GM18868 (cell line): ENCODE results near the gene FOXD1.

Source experiments
- ATAC-seq: cut with Tn5 transposase; IDR thresholded peaks from one replicate; pipeline ENCODE4 v1.9.1; 2021; ENCODE audit warnings: mild to moderate bottlenecking, moderate library complexity; ENCODE audit not compliant: unreplicated experiment

The FOXD1 gene

DNA sequence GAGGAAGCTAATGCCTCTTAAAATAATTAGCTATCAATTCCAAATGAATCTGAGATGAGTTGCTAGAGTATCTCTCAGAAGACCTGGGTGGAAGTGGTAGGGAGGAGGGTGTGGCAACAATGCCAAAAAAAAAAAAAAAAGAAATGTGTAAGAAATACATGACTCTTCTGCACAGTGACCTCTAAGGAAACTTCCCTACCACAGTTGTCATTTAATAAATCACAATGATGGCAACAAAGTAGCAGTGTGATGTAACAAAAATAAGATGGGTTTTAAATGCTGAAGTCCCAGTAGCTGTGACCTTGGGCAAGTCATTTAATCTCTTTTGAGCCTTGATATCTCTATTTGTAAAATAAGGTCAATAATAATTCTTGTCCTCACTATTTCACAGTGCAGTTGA is 7.2 kb downstream of the FOXD1 start:
- no peak for ATAC-seq

DNA sequence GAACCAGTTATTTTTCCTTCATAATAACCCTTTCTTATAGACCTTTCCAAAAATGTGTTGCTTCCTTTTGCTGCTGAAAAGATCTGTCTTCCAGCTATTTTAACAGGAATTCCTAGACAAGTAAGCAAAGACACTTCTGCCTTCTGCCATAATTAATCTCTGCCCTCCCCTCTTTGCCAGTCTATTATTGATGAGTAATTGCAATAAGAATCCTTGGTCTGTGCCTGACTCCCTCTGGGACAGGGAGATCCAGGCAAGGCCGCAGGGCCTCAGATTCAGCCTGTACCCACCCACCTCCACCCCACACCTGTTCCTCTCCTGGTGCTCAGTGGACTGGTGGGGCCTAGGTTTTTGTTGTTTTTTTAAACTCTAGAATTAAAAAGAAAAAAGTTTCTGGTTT is 8.3 kb downstream of the FOXD1 start:
- no peak for ATAC-seq

DNA sequence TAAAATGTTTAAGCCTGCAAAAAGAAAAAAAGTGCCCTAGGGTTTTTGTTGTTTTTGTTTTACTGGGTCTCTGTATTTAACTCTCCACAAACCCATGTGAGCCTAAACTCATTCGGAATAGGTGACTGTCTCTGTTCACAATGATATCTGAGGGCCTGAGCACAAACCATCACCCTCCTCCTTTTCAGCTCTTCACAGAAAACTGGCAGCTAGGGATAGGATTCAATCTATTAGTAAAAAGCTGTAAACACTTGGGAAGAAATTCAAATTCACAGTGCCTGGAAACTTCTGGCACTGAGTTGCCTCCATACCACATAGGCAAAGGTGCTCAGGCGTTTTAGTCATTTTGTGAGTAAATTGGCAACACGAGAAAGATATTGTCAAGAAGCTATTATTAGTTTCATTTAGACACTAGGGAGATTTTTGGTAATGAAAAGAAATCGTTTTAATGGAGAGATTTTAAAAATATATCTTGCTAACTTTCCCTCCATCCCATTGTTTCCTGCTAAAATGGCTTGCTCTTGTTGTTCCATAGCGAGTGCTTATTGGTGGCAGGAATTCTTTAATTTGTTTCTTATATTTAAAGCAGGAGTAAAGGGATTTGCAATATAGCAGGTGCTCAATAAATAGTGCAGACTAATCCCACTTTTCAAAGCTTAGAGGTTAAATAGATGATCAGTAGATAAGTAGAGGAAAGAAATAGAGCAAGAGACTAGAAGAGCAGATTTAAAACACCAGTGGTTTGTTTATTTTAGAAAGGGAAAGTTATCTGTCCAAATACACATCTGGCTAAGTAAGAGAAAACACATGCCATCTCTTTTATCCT is 9.7 kb downstream of the FOXD1 start:
- ATAC-seq, result no peak

DNA sequence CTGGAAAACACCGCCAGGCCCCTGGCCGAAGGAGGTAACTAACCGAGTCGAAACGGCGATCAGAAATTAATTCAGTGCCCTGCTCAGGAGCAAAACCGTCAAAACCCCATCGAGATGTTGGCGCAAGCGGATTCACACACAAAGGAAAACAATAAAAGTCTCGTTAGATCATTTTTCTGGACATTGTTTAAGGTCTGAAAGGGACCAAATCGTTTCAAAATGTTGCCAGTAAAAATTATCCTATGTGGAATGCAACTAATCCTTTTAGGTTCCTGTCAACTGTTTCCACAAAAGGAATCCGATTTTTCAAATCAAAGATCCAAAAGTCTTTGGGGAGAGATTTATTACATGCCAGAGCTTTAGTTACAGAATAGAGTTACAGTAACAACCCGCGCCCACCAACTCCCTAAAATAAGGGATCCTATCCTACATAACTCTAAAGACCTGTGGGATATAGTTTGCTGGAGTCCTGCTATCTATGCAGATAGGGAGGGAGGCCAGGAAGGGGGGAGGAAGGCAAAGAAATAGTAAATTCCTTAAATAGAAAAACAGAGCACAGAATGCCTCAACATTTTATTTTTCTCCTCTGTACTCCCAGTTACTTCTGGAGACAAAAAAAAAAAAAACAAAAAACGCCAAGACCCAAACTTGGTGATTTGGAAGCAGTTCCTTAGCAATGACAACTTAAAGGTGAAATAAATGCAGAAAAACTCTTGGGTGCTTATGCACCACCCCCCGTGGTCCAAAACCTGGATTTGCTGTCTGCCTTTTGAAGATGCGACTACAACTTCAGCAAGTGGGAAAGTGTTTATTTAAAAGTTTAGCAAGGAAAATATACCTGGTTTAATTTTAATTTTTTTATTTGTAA is 10.6 kb downstream of the FOXD1 start:
- no peak for ATAC-seq

DNA sequence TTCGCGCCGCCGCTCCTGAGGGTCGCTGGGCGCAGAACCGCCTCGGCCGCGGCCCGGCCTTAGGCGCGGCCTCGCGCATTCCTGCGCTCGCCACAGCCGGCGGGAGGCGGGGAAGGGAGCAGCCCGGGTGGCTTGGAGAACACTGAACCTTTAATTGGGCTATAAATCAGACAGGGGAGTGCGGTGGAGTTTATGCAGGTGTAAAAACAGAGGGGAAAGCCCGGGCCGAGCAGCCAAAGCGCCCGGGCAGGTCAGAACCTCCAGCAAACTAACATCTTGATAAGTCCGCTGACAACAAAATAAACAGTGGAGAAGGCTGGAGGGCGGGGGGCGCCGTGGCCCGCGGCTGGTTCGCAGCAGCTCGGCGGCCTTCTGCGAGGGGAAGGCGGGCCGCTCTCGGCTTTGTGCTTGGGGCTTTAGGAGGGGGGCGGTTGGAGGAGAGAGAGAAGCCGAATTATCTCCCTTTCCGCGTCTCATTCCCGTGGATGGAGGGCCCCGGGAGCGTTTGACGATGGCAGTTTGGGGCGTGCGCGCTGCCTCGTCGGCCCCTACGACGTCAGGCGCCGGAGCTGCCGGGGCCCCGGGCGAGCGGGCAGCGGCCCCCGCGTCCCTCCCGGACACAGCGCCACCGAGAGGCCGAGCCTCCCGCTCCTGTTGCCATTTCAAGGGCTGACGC is 11.3 kb downstream of the FOXD1 start:
- no peak for ATAC-seq

DNA sequence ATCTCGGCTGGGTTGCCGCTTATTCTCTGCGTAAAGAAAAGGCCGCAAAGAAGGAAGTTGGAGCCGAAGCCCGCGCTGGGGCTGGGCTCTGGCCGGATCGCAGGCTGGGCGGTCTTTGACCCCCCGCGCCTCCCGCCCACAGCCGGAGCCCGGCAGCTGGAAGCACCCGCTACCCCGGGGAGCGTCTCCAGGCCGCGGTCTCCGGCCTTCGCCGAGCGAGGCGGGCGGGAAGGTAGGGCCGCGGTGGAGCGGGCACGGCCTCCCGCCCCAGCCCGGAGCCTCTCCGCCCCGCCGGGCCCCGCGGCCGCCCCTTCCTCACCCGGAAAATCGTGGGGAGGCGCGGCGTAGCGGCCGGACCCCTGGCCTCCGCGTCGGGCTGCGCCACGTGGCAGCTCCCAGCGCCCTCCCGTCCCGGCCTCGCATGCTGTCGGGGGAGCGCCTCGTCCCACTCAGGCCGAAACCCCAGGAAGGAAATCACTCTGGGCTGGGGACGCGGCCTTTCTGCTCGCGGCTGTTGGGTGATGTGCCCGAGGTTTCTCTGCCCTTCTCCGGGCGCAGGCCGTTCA is 12.0 kb downstream of the FOXD1 start:
- no peak for ATAC-seq

DNA sequence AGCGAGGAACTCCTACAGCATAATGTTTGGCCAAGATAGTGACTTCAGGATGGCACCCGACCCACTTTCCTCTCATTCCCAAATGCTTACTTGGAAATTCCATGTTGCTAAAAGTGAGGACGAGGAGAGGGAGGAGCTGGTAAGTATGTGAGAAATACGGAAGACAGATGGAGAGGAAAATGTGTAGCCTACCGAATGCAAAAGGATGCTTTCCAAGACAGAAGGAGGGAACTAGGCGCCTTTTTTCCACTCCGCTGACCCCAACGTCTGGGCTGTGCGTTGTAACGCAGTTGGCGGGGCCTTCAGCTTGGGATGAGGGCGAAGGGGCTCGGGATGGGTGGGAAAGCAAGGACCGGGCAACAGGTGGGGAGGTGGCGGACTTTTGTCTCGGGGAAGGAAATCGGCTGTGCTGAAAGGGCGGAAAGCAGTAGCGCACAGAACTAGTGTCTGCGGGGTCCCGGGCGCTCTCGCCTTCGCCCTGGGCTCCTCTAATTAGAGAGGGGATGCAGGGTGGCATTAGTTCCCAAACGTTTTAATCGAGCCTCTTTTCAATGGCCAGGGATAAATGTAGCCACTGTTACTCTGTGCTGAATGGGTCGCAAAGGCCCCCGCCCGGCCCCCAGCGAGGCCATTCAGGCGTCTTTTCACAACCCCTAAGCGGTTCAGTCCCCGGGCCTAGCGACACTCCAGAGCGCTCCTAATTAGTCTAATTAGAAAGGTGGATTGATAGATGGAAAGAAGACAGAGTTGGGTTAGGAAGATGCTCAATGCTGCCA is 12.6 kb downstream of the FOXD1 start:
- ATAC-seq, result no peak

DNA sequence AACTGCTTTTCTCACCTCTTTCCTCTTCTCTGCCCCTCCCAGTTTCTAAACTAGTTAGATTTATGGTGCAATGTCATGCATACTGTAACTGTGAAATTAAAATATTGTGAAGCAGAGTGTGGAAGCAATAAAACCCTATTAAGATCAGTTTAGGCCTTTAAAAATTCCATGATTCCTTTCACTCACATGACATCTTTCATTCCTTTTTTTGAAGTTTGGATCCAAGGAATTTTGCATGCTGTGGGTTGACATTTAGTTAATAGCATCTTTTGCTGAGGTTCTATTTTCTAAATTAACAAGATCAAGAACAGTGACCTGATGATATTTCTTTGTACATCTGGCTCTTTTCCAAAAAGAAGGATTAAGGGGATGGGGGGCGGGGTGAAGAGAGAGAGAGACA is 13.7 kb downstream of the FOXD1 start:
- ATAC-seq, result no peak

DNA sequence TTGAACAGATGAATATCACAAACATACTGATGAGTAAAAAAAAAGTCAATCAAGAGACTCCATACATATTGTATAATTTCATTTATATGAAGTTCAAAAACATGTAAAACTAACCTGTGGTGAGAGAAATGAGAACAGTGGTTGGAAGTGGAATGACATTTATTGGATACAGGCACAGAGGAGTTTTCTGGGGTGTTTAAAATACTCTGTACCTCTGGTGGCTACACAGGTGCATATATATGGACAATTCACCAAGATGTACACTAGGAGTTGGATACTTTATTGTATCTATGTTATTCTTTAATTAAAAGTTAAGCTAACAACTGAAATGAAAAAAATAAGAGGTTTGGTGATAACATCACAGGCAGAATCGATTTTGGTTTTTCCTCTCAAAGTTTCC is 14.1 kb downstream of the FOXD1 start:
- ATAC-seq, result no peak

DNA sequence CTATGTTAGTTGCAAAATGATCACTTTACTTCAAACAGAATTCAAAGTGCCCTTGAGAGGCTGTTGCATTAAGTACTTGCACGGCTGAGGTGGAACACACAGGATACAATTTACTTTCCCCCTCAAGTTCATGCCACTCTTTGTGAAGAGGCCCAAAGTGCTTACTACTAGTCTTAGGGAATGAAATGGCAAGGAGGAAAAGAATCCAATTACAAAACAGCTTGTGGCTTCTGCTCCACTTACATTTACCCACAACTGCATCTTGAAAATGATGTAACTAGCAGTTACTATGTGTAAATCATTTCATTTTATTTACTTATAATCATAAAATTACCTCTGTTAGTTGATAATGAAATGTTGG is 14.6 kb downstream of the FOXD1 start:
- ATAC-seq, result no peak

DNA sequence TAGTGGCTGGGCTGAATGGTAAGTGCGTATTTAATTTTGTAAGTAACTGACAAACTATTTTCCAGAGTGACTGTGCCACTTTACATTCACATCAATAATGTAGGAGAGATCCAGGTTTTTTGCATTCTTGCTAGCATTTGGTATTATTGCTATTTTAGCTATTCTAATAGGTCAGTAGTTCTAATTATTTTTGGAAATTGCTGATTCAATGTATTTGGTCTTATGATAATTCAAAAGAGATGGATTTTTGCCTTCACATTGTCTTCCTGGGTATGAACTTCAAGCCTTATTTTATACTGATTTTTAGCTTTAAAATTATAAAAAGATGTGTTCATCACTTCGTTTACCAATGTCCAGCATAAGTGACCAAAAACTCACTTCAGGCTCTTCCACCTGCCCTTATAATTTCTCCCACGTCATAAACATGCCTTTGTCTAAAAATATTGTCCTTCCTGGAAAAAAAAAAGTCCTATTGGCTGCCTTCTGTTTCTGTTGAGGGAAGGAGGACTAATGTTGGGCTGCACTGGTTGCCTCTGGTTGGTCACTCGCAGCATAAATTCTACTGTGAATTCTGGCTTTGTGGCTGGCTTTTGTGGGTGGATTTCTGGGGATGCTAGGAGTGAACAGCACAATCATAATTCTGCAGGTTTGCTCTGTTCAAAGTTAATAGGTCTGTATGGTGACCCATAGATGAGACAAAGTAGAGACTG is 15.2 kb downstream of the FOXD1 start:
- no peak for ATAC-seq

DNA sequence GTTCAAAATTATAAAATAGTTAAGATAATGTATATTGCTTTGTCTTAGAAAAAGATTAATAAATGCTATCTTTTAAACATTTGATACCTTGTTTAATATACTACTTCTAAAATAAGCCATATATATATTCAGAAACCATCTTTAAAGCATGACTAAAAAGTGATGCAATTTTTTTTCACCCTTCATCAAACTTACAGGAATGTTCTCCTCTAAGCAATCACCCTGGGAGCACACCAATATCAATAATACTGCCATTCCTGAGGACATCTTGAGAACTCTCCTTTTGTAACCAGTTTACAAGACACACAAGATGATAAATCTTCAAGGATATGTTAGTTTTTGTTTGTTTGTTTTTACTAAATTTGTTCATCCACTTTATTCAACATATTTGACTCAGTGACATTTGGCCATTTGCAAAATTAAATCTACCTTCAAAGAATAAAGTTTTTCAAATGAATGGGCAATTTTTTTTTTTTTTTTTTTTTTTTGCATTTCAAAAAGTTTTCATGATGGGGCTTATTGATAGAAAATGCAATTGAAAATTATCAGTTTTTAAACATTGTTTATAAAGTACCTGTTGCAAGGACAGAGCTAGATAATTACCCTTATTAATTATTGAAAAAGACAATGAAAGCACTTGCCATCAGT is 17.2 kb downstream of the FOXD1 start:
- ATAC-seq, result no peak

DNA sequence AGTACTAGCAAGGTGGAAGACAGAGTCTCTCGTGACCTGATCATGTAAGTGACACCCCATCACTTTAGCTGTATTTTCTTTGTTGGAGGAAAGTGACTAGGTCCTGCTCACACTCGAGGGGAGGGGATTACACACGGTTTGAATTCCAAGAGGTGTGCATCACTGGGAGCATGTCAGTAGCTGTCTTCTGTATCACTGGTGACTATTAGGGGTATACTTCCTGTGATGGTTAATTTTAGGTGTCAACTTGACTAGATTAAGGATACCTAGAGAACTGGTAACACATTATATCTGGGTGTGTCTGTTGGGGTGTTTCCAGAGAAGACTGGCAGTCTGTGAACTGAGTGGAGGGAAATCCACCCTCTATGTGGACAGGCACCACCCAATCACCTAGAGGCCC is 22.5 kb downstream of the FOXD1 start:
- no peak for ATAC-seq

DNA sequence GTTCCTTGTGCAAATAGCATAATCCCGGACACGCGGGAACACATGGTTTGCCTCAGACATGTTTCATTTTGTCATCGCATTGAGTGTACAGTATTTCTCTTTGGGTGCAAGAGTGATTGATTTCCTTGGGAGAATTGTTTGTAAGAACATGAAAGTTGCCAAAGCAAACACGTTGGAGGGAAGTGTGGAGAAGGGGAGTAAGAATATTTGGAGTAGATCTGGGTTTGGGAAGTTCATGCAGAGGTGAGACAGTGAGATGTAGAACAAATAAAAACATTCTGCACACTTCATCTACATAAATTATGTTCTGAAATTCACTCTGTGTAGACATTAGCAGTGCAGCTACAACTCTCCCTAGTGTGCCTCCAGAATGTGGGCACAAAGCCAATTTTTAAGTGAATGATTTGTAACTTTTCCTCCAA is 24.0 kb downstream of the FOXD1 start:
- ATAC-seq, result no peak

DNA sequence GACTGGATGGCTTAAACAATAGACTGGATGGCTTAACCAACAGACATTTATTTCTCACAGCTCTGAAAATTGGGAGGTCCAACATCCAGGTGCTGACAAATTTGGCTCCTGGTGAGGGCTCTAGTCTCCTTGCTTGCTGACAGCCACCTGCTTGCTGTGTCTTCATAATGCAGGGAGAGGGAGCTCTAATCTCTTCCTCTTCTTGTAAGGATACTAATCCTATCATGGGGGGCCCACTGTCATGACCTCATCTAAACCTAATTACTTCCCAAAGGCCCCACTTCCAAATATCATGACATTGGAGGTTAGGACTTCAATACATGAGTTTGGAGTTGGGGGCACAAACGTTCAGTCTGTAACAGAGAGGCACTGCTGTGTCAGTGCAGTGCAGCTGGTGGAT is 26.4 kb downstream of the FOXD1 start:
- ATAC-seq, result no peak

DNA sequence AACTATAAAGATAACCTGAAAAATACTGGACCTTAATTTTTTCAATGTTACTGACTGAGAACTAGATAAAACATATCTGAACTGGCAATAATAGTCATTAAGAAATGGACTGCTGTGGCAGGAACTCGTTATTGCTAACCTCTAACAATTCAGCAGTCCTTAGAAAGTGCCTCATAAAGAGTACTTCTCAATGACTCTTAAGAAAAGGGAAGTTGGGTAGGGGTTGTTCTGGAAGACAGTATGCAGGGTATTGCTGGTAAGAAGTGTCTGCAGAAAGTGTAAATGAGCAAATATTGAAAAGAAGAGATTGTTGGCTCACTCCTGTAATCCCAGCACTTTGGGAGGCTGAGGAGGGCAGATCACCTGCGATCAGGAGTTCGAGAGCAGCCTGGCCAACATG is 27.9 kb downstream of the FOXD1 start:
- no peak for ATAC-seq

DNA sequence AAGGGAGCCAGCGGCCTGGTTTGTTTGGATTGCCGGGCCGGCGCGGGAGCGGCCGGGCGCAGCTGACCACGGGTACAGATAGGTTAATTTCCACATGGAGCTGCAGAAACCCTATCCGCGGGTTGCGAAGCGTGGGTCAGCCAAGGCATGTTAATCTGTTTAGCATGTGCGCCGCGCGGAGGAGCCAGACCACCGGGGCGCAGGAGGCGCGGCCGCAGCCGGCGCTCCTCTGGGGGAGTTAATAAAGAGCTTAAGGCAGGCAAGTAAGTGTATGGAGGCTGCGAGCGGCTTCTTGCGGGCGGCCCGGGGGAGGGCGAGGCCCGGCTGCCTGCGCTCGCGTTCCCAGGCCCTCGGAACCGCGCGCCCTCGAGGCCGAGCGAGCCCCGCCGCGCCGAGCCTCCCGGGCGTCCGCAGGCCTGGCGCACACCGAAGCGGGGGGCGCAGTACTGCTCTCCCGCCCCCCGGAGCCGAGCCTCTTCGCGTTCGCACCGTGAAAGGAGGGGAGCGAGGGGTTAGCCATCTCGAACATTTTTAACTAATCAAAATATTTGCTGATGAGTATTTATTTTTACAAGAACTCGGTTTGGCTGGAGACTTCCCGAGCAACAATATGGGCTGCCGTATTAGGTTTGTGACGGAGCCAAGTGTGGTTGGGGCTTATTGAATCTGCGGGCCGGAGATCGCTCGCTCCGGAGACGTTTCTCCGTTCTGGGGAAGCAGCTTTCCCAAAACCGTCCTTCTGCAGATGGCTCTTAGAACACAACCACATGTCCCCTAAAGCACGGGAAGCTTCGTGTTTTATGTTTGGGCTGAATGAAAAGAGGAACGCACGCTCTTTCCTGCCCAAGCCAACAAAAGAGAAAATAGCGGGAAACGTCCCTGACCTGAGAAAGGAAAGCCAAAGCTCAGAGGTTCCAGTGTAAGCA is 28.8 kb downstream of the FOXD1 start:
- no peak for ATAC-seq

DNA sequence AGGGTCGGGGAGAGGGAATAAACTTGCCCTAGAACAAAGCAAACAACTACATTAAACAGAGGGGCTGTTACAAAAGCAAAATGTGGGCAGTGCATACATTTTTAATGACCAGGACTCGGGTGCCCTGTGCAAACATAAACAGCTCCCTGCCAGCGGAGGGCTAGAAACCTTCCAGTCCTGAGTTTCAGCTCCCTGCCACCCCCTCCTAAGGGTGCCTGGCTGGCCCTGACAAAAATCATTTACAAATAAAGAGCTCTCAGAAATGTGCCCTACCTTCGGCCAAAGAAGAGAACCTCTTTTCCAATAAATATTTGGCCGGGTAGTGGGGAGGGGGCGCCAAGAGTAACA is 29.5 kb downstream of the FOXD1 start:
- ATAC-seq, result no peak
